CD4-positive, CD25-positive, alpha-beta regulatory T cell (primary cell): ENCODE measurements around the gene COL4A1. TPM values are rescaled to one million over a fixed set of nuclear protein-coding genes. Genes with fewer than 3 reads are reported as not detected.

Experiments
- ATAC-seq, 2 donors: fragments of 150-1000 bp; cut with Tn5 transposase; one replicate each; pipeline ENCODE4 v1.10.0; 2021; ENCODE audit warnings: low read depth in 2 of 2, moderate number of reproducible peaks in 2 of 2, moderate library complexity in 1 of 2
- DNase-seq, 3 donors: peaks; one replicate each; pipeline versions ENCODE4 v3.0.0 to v3.0.0-alpha.2; 2012 to 2022; ENCODE audit warnings: mixed read lengths in 1 of 3
- H3K27ac ChIP-seq: one replicate; pipeline ENCODE4 v1.7.0; 2013; ENCODE audit warnings: mild to moderate bottlenecking, low read length; ENCODE audit not compliant: insufficient read depth, poor library complexity, severe bottlenecking
- H3K27me3 ChIP-seq: one replicate; pipeline ENCODE4 v1.7.0; 2013; ENCODE audit warnings: low read length; ENCODE audit not compliant: control insufficient read depth, insufficient read depth
- H3K36me3 ChIP-seq: one replicate; pipeline ENCODE4 v1.7.0; 2013; ENCODE audit warnings: mild to moderate bottlenecking, low read length, moderate library complexity; ENCODE audit not compliant: control insufficient read depth, insufficient read depth
- H3K4me1 ChIP-seq: 2 replicates; pipeline ENCODE4 v1.7.0; 2013; ENCODE audit warnings: mild to moderate bottlenecking, low read length; ENCODE audit not compliant: insufficient read depth, control insufficient read depth, poor library complexity, severe bottlenecking
- H3K4me3 ChIP-seq: one replicate; pipeline ENCODE4 v1.7.0; 2013; ENCODE audit warnings: low read depth, mild to moderate bottlenecking, low read length, moderate library complexity
- H3K9me3 ChIP-seq, 2 experiments: 1 replicate in 1 of 2; 2 replicates in 1 of 2; pipeline ENCODE4 v1.7.0; 2013; ENCODE audit warnings: low read length in 2 of 2, mild to moderate bottlenecking in 1 of 2, moderate library complexity in 1 of 2; ENCODE audit not compliant: control insufficient read depth in 2 of 2
- H3K27ac Mint-ChIP-seq, 3 donors: one replicate each; pipeline ENCODE4 v1.8.0; 2020 to 2022; ENCODE audit warnings: mild to moderate bottlenecking in 3 of 3, mixed read lengths in 3 of 3, moderate library complexity in 2 of 3
- H3K27me3 Mint-ChIP-seq: one replicate; pipeline ENCODE4 v1.8.0; 2022; ENCODE audit warnings: mild to moderate bottlenecking, mixed read lengths
- H3K36me3 Mint-ChIP-seq: one replicate; pipeline ENCODE4 v1.8.0; 2020; ENCODE audit warnings: mixed read lengths
- H3K4me1 Mint-ChIP-seq, 4 donors: one replicate each; pipeline ENCODE4 v1.8.0; 2020 to 2022; ENCODE audit warnings: mixed read lengths in 4 of 4, mild to moderate bottlenecking in 1 of 4
- H3K4me3 Mint-ChIP-seq, 4 donors: one replicate each; pipeline ENCODE4 v1.8.0; 2020 to 2022; ENCODE audit warnings: mild to moderate bottlenecking in 4 of 4, mixed read lengths in 4 of 4, moderate library complexity in 3 of 4
- H3K9me3 Mint-ChIP-seq, 7 donors: one replicate each; pipeline ENCODE4 v1.8.0; 2020 to 2022; ENCODE audit warnings: mixed read lengths in 7 of 7, mild to moderate bottlenecking in 3 of 7, moderate library complexity in 2 of 7
- polyA plus RNA-seq, 4 donors: library from polyadenylated mRNA; unstranded; fragments of 300-500 nt; fragmentation: Illumina TruSeq; gene quantifications; one replicate each; pipeline ENCODE4 v1.2.3, GENCODE V29; 2021
- total RNA-seq: library from RNA; stranded (reverse); gene quantifications from one replicate; pipeline ENCODE4 v1.2.3, GENCODE V29; 2022

Gene COL4A1
- total and polyA plus RNA-seq, 5 donors from 2014 or later = not detected

- no peak for ATAC-seq
- Histone ChIP-seq H3K9me3 (no peaks in the 10 kb centered on the region), H3K27ac (no peak overlapping the region), H3K4me1 (no peaks in the 10 kb centered on the region), H3K27me3 (peaks cover 6% of the 10 kb centered on the region), H3K4me3 (no peak overlapping the region), H3K36me3 (no peaks in the 10 kb centered on the region)
- peaks cover 0 to 3% (median 0%) of the 10 kb centered on the region in 7 donors for H3K9me3 Mint-ChIP-seq
- H3K27ac Mint-ChIP-seq = no peak overlapping the region
- peaks cover 65% of the 10 kb centered on the region for H3K27me3 Mint-ChIP-seq
- H3K36me3 Mint-ChIP-seq = no peaks in the 10 kb centered on the region
- H3K4me1 Mint-ChIP-seq = peaks cover 0 to 7% (median 2%) of the 10 kb centered on the region in 4 donors
- no peak for DNase-seq
- no peak overlapping the region for H3K4me3 Mint-ChIP-seq
Measured at GRCh38 chr13:110309661-110310524, 2.9 kb upstream of the COL4A1 start.

- Mint-ChIP-seq H3K36me3 (no peaks in the 10 kb centered on the region), H3K4me3 (no peak overlapping the region), H3K27me3 (peaks cover 66% of the 10 kb centered on the region), H3K9me3 (peaks cover 0 to 3% (median 0%) of the 10 kb centered on the region in 7 donors), H3K27ac (no peak overlapping the region), H3K4me1 (peaks cover 0 to 7% (median 2%) of the 10 kb centered on the region in 4 donors)
- no peaks in the 10 kb centered on the region for H3K4me1 ChIP-seq
- no peak for ATAC-seq
- no peaks in the 10 kb centered on the region for H3K9me3 ChIP-seq
- H3K27me3 ChIP-seq = peaks cover 6% of the 10 kb centered on the region
- no peak overlapping the region for H3K4me3 ChIP-seq
- DNase-seq = no peak
- H3K36me3 ChIP-seq = no peaks in the 10 kb centered on the region
- no peak overlapping the region for H3K27ac ChIP-seq
Measured at GRCh38 chr13:110308656-110309359, 1.9 kb upstream of the COL4A1 start.

GRCh38 chr13:110307767-110308655 is 1.1 kb upstream of the COL4A1 start:
- ATAC-seq (no peak), DNase-seq (no peak)
- peaks cover 6% of the 10 kb centered on the region for H3K27me3 ChIP-seq
- H3K4me3 ChIP-seq = no peak overlapping the region
- H3K36me3 ChIP-seq = no peaks in the 10 kb centered on the region
- peaks cover 0 to 7% (median 2%) of the 10 kb centered on the region in 4 donors for H3K4me1 Mint-ChIP-seq
- no peaks in the 10 kb centered on the region for H3K4me1 ChIP-seq
- H3K27me3 Mint-ChIP-seq = peaks cover 70% of the 10 kb centered on the region
- H3K9me3 Mint-ChIP-seq = peaks cover 0 to 3% (median 0%) of the 10 kb centered on the region in 7 donors
- no peak overlapping the region for H3K27ac Mint-ChIP-seq
- no peaks in the 10 kb centered on the region for H3K36me3 Mint-ChIP-seq
- no peak overlapping the region for H3K27ac ChIP-seq
- H3K9me3 ChIP-seq = no peaks in the 10 kb centered on the region
- H3K4me3 Mint-ChIP-seq = no peak overlapping the region

- Mint-ChIP-seq H3K27me3 (peaks cover 66% of the 10 kb centered on the region), H3K9me3 (peaks cover 0 to 3% (median 0%) of the 10 kb centered on the region in 7 donors), H3K4me3 (no peak overlapping the region), H3K4me1 (peaks cover 0 to 7% (median 2%) of the 10 kb centered on the region in 4 donors), H3K36me3 (no peaks in the 10 kb centered on the region), H3K27ac (no peak overlapping the region)
- no peak for ATAC-seq
- H3K36me3 ChIP-seq = no peaks in the 10 kb centered on the region
- no peaks in the 10 kb centered on the region for H3K4me1 ChIP-seq
- H3K4me3 ChIP-seq = no peak overlapping the region
- H3K27ac ChIP-seq = no peak overlapping the region
- H3K9me3 ChIP-seq = no peaks in the 10 kb centered on the region
- peaks cover 6% of the 10 kb centered on the region for H3K27me3 ChIP-seq
- DNase-seq = no peak
Measured at GRCh38 chr13:110306340-110306959, 507 bp downstream of the COL4A1 start.

GRCh38 chr13:110305949-110306339 is 1.0 kb downstream of the COL4A1 start:
- no peak for ATAC-seq
- no peak for DNase-seq
- no peak overlapping the region for H3K27ac Mint-ChIP-seq
- H3K4me1 Mint-ChIP-seq = peaks cover 0 to 7% (median 2%) of the 10 kb centered on the region in 4 donors
- Histone ChIP-seq H3K4me1 (no peaks in the 10 kb centered on the region), H3K27ac (no peak overlapping the region), H3K4me3 (no peak overlapping the region), H3K27me3 (peaks cover 8% of the 10 kb centered on the region), H3K36me3 (no peaks in the 10 kb centered on the region), H3K9me3 (no peaks in the 10 kb centered on the region)
- no peaks in the 10 kb centered on the region for H3K36me3 Mint-ChIP-seq
- H3K27me3 Mint-ChIP-seq = peaks cover 60% of the 10 kb centered on the region
- H3K4me3 Mint-ChIP-seq = no peak overlapping the region
- peaks cover 0 to 3% (median 0%) of the 10 kb centered on the region in 7 donors for H3K9me3 Mint-ChIP-seq

GRCh38 chr13:110305544-110305943 is 1.4 kb downstream of the COL4A1 start:
- DNase-seq (no peak), ATAC-seq (no peak)
- Histone ChIP-seq H3K27ac (no peak overlapping the region), H3K36me3 (no peaks in the 10 kb centered on the region), H3K9me3 (no peaks in the 10 kb centered on the region), H3K4me1 (no peaks in the 10 kb centered on the region), H3K27me3 (peaks cover 8% of the 10 kb centered on the region), H3K4me3 (no peak overlapping the region)
- Mint-ChIP-seq H3K27me3 (peaks cover 60% of the 10 kb centered on the region), H3K27ac (no peak overlapping the region), H3K36me3 (no peaks in the 10 kb centered on the region), H3K4me3 (no peak overlapping the region), H3K4me1 (peaks cover 0 to 7% (median 2%) of the 10 kb centered on the region in 4 donors), H3K9me3 (peaks cover 0 to 3% (median 0%) of the 10 kb centered on the region in 7 donors)

- peaks cover 0 to 3% (median 0%) of the 10 kb centered on the region in 7 donors for H3K9me3 Mint-ChIP-seq
Measured at GRCh38 chr13:110305001-110305400, 2.0 kb downstream of the COL4A1 start.

More at GRCh38 chr13:110305001-110305400, 2.0 kb downstream of the COL4A1 start:
- Mint-ChIP-seq H3K36me3 (no peaks in the 10 kb centered on the region), H3K27ac (no peak overlapping the region), H3K27me3 (peaks cover 60% of the 10 kb centered on the region), H3K4me3 (no peak overlapping the region), H3K4me1 (peaks cover 0 to 7% (median 2%) of the 10 kb centered on the region in 4 donors)
- DNase-seq (no peak), ATAC-seq (no peak)
- H3K4me3 ChIP-seq = no peak overlapping the region
- H3K27me3 ChIP-seq = peaks cover 8% of the 10 kb centered on the region
- H3K36me3 ChIP-seq = no peaks in the 10 kb centered on the region
- no peaks in the 10 kb centered on the region for H3K4me1 ChIP-seq
- H3K27ac ChIP-seq = no peak overlapping the region
- no peaks in the 10 kb centered on the region for H3K9me3 ChIP-seq
